Mucosa of gallbladder (tissue), 1 donor: ENCODE data around the gene PERM1. TPM values are rescaled to one million over a fixed set of nuclear protein-coding genes. Genes with fewer than 3 reads are reported as not detected.

Experiments used
- DNase-seq: peaks from one replicate; pipeline ENCODE4 v3.0.0-alpha.2; 2020; ENCODE audit warnings: low spot score
- total RNA-seq: library from RNA; stranded (reverse); gene quantifications from one replicate; pipeline ENCODE4 v1.2.1, GENCODE V29; 2021
- donor health status: DM: no; HTN: no; CAD: no.

Gene PERM1
- total RNA-seq, 1 donor from 2014 or later = 0.35 TPM

DNA sequence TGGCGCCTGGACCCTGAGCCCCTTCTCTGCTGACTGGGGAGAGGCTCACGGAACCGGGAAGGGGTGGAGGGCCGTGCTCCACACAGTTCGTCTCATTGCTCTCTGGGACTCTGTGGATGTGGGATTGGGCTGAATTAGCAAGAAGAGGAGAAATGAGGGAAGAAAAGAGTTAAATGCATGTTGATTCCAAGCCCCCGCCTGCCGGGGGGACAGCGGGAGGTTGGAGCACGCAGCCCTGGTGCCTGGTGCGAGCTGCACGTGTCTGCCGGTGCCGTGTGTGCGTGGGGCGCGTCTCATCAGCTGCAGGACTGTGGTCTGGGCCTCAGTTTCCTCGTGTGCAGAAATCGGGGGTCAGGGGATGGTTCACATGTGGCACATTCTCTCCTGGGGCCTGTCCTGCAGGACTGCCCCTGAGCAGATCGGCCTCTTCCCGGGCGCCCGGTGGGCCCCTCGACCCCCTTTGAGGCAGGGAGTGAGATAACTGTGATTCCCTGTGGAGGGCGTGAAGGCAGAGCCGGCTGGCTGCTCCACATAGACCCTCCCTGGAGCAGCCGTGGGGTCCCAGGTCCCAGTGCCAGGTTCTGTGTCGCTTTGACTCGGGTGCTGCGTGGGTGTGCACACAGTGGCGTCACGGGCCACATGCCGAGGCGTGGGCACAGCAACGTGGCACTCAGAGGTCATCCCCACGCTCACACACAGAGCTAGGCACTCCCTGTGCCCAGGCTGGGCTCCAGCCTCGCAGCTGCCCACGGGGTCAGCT lies 46.7 kb downstream of the PERM1 start:
- DNase-seq = no peak

DNA sequence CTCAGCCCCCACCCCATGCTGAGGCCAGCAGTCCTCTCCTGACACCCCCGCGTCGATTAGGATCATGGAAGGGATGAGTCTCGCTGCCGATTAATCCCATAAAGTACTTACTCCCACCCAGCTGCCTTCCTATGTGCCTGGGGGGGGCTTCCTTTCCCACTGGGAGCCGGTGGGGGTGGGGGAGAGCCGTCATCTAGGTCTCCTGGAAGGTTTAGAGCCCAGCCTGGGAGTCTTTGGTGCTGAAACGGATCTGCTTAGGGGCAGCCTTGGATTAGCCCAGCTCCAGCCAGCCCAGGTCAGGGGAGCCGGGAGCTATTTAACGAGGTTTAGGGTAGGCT lies 48.3 kb downstream of the PERM1 start:
- DNase-seq = no peak

DNA sequence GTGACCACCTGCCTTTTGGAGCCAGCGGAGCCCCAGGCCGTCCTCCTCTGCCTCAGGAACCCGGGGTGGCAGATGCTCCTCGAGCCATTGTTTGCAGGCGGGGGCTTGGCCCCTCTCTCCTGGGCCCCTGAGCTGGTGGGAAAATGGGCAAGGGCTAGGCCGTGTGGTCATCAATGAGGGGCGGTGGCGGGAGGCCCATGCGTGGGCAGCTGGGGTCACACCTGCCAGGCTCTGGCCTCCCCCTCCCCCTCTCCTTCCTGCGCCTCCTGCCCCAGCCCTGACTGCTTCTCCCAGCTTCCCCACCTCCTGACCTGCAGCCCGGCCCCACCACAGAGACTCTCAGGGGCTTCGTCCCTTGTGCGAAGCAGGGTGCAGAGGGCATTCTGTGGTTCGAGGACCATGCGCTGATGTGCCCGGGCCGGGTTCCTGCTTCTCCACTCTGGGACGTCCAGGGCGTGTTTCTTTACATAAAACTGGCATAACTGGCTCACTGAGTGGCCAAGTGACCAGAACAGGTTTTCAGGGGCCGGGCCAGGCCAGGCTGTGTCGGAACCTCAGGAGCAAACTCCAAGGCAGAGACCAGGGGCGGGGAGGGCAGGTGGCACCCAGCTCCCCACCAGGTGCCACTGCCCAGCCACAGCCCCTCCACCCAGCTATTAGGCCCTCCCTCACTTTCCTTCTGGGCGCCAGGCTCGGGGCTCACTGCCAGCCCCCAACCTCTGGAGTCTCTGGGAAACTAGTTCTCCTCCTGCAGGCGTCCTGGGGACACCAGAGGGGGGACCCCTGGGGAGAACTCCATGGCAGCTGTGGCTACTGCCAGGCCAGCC lies 48.9 kb downstream of the PERM1 start:
- DNase-seq = peak; percentile 76

DNA sequence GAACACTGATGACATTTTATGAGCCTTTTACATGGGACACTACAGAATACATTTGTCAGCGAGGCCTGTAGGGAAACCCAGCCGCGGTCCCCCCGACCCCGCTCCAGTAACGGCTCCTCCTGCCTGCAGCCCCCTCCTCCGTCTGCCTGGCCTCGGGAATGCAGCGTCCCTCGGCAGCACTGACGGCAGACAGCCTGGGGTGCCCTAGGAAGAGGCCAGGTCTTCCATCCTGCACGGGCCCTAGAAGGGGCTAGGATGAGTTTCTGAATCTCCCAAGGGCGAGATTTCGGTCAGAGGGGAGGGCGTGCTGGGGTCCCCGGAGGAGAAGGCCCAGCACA lies 49.8 kb downstream of the PERM1 start:
- no peak for DNase-seq

DNA sequence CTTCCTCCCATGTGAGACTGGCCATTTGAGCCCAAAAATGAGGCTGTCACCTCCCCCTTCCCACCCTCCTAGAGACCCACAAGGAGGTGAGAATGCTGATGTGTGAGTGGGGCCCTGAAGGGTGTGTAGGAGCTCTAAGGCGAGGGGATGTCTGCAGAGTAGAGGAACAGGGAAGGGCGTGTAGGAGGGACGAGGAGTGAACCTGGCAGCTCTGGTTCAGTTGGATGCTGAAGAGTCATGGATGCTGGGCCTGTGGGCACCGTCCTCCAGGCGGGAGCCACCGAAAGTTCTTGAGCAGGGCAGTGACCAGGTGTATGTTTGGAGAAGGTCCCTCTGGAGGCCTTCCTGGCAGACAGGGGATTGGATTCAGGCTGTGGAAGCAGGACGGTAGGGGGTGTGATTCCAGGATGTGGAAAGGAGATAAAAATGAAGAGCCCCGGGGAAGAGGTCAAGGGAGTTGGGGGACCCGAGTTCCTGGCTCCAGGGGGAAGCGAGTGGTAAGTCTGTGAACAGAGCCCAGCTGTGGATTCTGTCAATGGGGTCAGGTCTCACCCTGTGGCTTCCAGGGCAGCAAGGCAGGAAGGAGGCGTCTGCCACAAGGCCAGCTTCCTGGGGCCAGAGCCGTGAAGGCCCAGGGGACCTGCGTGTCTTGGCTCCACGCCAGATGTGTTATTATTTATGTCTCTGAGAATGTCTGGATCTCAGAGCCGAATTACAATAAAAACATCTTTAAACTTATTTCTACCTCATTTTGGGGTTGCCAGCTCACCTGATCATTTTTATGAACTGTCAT lies 50.3 kb downstream of the PERM1 start:
- DNase-seq = no peak

DNA sequence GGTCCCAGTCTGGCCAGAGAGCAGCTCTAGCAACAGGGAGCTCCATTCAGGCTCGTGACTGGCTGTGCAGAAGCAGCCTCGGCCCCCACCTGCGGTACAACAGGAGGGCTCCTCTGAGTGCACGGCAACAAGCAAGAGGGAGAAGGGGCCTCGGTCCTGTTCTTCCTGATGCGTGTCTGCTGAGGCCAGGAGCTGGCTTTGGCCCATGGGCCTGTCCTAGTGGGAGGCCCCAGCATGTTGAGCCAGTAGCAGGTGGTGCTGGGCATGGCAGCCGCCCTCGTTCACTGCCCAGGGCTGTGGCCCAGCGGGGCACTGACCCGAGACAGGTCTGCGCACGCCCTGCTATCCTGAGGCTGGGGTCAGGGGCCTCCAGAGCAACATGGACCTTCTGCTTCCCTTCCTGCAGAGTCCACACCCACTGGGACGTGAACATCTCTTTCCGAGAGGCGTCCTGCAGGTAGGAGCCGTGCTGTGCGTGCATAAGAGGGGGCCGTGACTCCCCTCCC lies 51.2 kb downstream of the PERM1 start:
- DNase-seq = no peak

DNA sequence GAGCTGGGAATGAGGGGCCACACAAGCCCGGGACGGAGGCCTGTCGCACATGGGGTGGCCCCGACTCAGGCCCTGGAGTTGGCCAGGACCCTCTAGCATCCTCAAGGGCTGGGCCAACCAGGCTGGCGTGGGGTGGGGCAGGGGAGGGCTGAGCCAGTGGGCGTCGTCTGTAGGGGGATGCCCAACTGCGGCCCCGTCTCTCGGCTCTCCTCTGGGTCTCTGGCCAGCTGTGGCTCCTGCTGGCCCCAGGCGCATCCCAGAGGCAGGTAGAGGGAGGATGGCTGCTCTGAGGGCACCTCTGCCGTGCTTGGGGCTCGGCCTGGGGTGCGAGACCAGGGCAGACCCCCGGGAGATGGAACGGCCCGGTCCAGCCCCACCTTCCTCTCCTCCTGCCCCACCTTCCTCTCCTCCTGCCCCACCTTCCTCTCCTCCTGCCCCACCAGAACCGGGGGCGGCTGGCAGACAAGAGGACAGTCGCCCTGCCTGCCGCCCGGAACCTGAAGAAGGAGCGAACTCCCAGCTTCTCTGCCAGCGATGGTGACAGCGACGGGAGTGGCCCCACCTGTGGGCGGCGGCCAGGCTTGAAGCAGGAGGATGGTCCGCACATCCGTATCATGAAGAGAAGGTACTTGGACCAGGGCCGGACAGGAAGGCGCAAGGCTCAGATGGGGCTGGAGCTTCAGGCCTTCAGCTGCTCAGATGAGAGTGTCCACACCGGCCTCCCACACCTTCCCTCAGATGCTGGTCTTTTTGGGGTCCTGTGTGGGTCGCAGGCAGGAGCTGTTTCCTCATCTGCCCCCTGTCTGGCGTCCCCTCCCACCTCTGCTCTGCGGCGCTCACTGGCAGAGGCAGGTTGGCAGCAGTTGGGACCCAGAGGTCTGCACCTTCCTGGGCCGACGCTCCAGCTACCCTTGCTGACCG lies 51.9 kb downstream of the PERM1 start:
- DNase-seq = no peak

DNA sequence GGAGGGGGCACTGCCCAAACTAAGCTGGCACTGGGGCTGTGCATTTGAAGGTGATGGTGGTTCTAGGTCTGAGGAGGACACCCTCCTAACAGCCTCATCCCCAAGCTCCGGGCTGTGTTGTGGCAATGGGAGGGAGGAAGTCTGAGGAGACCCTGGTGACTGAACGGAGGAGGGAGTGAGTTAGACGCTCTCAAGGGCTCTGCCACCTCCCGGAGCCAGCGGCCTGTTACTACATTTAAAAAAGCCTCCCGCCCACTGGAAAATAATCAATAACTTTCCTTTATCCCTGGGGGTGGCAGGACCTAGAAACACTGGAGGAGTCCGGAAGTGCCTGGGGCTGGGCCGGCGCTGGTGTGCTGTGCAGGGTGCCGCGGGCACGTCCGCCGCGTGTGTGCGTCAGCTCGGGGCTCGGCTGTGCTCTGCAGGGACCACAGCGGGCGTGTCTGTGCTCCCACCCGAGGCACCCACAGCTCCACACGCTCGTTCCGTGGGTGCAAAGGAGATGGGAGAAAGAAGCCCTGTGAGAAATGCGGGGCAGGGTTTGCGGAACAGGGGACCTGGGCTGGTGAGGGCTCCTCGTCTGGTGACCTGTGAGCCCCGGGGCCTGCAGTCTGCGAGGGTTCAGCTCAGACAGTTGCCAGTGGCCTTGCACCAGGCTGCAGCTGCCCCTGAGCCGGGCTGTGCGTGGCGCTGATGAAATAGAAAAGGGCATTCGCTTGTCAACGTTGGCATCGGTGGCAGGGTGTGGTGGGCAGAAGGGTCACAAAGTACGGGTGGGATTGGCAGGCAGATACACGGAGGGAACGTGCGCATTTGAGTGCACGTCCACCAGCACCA lies 52.9 kb downstream of the PERM1 start:
- no peak for DNase-seq

DNA sequence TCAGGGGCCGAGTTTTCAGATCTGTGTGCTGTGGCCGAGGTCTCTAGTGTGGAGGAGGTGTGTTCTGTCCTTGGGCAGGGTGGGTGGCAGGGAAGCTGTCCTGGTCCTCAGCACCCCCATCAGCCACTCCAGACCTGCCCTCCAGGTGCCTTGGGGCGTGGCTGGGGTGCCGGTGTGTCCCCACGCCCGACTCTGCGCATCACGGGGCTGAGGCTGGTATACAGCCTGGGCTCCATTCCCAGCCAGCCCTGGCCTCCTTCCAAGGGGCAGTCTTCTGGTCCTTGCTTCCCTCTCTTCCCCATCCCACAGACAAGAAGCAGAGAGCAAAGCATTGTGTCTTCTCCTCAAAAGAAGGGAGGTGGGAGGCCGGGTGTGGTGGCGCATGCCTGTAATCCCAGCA lies 54.1 kb downstream of the PERM1 start:
- DNase-seq = no peak

DNA sequence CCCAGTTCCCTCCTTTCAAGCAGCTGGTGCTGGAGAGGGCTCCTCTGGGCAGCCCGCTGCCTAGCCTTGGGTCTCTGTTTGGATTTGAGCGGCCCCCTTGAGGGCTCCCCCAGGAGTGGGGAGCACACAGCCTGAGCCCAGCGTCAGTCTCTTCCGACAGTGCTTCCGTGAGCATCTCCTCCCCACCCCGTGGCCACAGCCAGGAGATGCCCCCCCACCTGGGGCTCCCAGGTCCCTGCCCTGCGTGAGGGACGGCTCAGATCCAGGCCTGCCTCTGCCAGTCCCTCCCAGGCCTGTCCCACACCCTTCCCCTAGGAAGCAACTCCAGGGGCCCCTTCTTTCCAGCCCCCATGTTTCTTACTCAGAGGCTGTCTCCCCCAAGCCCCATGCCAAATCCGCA lies 54.7 kb downstream of the PERM1 start:
- DNase-seq = no peak

DNA sequence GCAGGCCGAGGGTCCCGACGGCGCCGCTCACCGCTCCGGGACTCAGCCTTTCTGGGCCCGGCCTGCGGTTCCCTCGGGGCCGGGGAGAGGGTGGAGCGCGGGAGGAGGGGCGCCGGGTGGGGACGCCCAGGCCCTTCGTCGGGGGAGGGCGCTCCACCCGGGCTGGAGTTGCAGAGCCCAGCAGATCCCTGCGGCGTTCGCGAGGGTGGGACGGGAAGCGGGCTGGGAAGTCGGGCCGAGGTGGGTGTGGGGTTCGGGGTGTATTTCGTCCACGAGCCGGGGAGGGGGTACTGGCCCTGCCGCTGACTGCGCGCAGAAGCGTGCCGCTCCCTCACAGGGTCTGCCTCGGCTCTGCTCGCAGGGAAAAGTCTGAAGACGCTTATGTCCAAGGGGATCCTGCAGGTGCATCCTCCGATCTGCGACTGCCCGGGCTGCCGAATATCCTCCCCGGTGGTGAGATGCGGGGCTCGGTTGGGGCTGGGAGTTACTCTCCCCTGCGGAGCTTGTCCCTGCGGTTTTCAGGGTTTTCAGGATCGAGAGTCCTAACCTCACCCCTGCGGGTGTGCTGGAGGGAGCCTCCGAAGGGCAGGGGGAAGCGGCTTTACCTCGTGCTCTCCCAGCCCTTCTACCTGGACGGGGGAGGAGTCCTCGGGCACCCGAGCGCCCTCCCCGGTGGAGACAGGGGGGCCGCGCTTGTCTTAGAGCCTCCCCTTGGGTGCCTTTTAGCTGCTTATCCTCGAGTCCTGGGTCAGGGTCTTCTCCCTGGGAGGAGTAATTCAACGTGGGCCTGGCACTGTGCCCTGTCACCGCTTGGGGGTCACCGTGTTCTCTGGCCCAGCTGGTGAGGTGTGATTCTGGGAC lies 56.1 kb downstream of the PERM1 start:
- DNase-seq = no peak

Other genes starting within 250 kb of the PERM1 start
- 15.0 TPM for gene SAMD11, start 58.2 kb downstream of the PERM1 start, total RNA-seq
- 54.1 TPM for gene NOC2L, start 22.8 kb downstream of the PERM1 start, total RNA-seq
- gene KLHL17, start 21.5 kb downstream of the PERM1 start, total RNA-seq = 22.5 TPM
- gene PLEKHN1, start 15.6 kb downstream of the PERM1 start, total RNA-seq = 1.8 TPM
- 25.6 TPM for gene HES4, start 18.0 kb upstream of the PERM1 start, total RNA-seq
- gene ISG15, start 31.4 kb upstream of the PERM1 start, total RNA-seq = 41.5 TPM
- 311 TPM for gene AGRN, start 38.0 kb upstream of the PERM1 start, total RNA-seq
- gene RNF223, start 92.2 kb upstream of the PERM1 start, total RNA-seq = 1.0 TPM
- gene C1orf159, start 134.0 kb upstream of the PERM1 start, total RNA-seq = 18.6 TPM
- gene TTLL10, start 191.8 kb upstream of the PERM1 start, total RNA-seq = 0.78 TPM
- 1.1 TPM for gene TNFRSF18, start 224.5 kb upstream of the PERM1 start, total RNA-seq
- gene TNFRSF4, start 232.1 kb upstream of the PERM1 start, total RNA-seq = 2.6 TPM
- 190 TPM for gene SDF4, start 249.9 kb upstream of the PERM1 start, total RNA-seq